Osteoblast (primary cell): ENCODE measurements around the gene RDX. TPM values are rescaled to one million over a fixed set of nuclear protein-coding genes. Genes with fewer than 3 reads are reported as not detected.

Experiments
- DNase-seq: peaks from one replicate; pipeline ENCODE4 v3.0.0; 2011; ENCODE audit warnings: low spot score, mixed read lengths; ENCODE audit not compliant: insufficient read length; ENCODE audit errors: missing footprints
- H2AFZ ChIP-seq: 2 replicates; pipeline ENCODE4 v1.6.0; 2011; ENCODE audit warnings: mild to moderate bottlenecking, low read length
- H3K27ac ChIP-seq: 2 replicates; pipeline ENCODE4 v1.5.1; 2011; ENCODE audit warnings: mild to moderate bottlenecking, low read depth, low read length, moderate library complexity
- H3K27me3 ChIP-seq: 2 replicates; pipeline ENCODE4 v1.6.0; 2012; ENCODE audit warnings: mild to moderate bottlenecking, control low read depth, inconsistent platforms, low read length, moderate library complexity; ENCODE audit not compliant: insufficient read depth
- H3K36me3 ChIP-seq: 2 replicates; pipeline ENCODE4 v1.5.1; 2011; ENCODE audit warnings: mild to moderate bottlenecking, low read length, control low read depth, moderate library complexity; ENCODE audit not compliant: insufficient read depth
- H3K4me1 ChIP-seq: 2 replicates; pipeline ENCODE4 v1.5.1; 2011; ENCODE audit warnings: mild to moderate bottlenecking, low read length, control low read depth, moderate library complexity; ENCODE audit not compliant: insufficient read depth
- H3K4me2 ChIP-seq: 2 replicates; pipeline ENCODE4 v1.6.0; 2011; ENCODE audit warnings: mild to moderate bottlenecking, low read length; ENCODE audit not compliant: insufficient read depth
- H3K4me3 ChIP-seq: fragments of 200-600 bp; sonication (generic); 3 replicates; pipeline ENCODE4 v1.5.1; 2012; ENCODE audit warnings: mild to moderate bottlenecking, low read length, inconsistent platforms; ENCODE audit not compliant: insufficient read depth
- H3K79me2 ChIP-seq: 2 replicates; pipeline ENCODE4 v1.6.0; 2012; ENCODE audit warnings: mild to moderate bottlenecking, low read length, control low read depth, inconsistent platforms; ENCODE audit not compliant: insufficient read depth
- H3K9me3 ChIP-seq: 2 replicates; pipeline ENCODE4 v1.5.1; 2011; ENCODE audit warnings: low read depth, low read length, control low read depth
- H4K20me1 ChIP-seq: 2 replicates; pipeline ENCODE4 v1.6.0; 2012; ENCODE audit warnings: mild to moderate bottlenecking, low read length, control low read depth; ENCODE audit not compliant: insufficient read depth
- total RNA-seq: library from RNA; depleted of rRNA; stranded (reverse); fragments of >200 nt; gene quantifications from 2 replicates; pipeline ENCODE4 v1.2.3, GENCODE V29; 2012
- TF ChIP-seq, protein P1 (sequence below): IDR thresholded peaks from 2 replicates; pipeline ENCODE4 v1.5.1; 2011; ENCODE audit warnings: mild to moderate bottlenecking, low read depth, low read length, moderate library complexity; ENCODE audit errors: extremely low read depth

Gene RDX
- total RNA-seq, 1 donor: 79.3 TPM

DNA sequence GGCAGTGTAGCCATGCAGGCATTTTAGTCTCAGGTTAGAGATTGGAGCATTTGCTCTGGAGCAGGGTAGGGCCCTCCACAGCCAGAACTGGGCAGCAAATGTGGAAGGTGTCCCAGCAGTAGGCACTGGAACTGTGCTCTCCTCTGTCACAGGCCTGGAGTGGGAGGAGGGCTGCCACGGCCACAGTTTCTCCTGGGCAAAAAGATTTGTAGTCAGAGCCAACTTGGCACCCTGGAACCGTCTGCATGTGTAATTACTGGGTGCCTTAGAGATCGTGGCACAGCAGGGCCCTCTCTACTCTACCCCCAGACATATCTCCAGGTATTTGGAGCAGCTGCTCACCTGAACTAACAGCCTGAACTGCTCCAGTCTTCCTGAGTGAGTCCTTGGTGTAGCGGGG, 109.5 kb downstream of the RDX start:
- DNase-seq: peak; percentile 31
- TF ChIP-seq, protein P1, sequence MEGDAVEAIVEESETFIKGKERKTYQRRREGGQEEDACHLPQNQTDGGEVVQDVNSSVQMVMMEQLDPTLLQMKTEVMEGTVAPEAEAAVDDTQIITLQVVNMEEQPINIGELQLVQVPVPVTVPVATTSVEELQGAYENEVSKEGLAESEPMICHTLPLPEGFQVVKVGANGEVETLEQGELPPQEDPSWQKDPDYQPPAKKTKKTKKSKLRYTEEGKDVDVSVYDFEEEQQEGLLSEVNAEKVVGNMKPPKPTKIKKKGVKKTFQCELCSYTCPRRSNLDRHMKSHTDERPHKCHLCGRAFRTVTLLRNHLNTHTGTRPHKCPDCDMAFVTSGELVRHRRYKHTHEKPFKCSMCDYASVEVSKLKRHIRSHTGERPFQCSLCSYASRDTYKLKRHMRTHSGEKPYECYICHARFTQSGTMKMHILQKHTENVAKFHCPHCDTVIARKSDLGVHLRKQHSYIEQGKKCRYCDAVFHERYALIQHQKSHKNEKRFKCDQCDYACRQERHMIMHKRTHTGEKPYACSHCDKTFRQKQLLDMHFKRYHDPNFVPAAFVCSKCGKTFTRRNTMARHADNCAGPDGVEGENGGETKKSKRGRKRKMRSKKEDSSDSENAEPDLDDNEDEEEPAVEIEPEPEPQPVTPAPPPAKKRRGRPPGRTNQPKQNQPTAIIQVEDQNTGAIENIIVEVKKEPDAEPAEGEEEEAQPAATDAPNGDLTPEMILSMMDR: no peak
- no peak overlapping the region for H3K27ac ChIP-seq
- H3K9me3 ChIP-seq: no peaks in the 10 kb centered on the region
- no peaks in the 10 kb centered on the region for H3K27me3 ChIP-seq
- no peak overlapping the region for H3K4me3 ChIP-seq
- H3K36me3 ChIP-seq: no peaks in the 10 kb centered on the region
- no peak overlapping the region for H2AFZ ChIP-seq
- no peak overlapping the region for H3K4me2 ChIP-seq
- H3K79me2 ChIP-seq: no peaks in the 10 kb centered on the region
- H4K20me1 ChIP-seq: no peaks in the 10 kb centered on the region
- peaks cover 9% of the 10 kb centered on the region for H3K4me1 ChIP-seq

DNA sequence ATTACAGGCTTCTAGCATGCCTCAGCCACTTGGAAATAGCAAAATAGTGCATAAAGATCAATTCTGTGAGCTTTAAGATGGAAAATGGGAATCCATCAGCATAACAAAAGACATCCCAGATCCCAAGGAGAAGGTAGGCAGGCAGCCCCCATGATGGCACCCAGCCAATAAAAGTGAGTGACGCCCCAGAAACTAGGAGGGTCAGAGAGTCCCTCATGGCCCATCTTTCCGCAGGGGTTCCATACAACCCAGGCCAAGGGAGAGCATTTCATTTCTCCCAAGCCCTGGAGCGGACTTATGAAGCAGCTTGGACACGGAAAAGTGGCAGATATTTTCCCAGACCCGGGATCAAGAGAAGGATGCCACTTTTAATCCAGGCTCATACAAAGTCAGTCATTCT, 110.0 kb downstream of the RDX start:
- H3K79me2 ChIP-seq: no peaks in the 10 kb centered on the region
- H3K4me2 ChIP-seq: no peak overlapping the region
- H3K27me3 ChIP-seq: no peaks in the 10 kb centered on the region
- H3K9me3 ChIP-seq: no peaks in the 10 kb centered on the region
- TF ChIP-seq, protein P1: no peak
- H3K27ac ChIP-seq: no peak overlapping the region
- DNase-seq: no peak
- no peak overlapping the region for H2AFZ ChIP-seq
- no peaks in the 10 kb centered on the region for H4K20me1 ChIP-seq
- H3K36me3 ChIP-seq: no peaks in the 10 kb centered on the region
- peaks cover 9% of the 10 kb centered on the region for H3K4me1 ChIP-seq
- no peak overlapping the region for H3K4me3 ChIP-seq

DNA sequence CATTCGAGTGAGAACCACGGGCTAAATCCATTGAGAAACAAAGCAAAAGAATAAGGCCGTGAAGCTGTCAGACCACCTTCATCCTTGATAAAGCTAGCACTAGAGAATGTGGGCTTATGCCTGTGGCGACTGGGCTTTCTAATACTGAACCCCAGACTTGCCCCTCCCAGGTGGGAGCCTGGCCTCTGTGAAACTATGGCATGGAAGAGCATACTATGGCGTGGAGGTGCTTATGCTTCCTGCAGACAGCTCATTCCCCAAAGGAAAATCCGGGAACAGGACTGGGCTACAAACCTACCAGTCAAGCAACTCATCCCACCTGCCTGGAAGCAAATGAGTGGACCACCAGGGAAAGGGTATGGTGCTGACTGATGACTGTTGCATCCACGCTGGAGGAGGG, 110.8 kb downstream of the RDX start:
- Histone ChIP-seq H3K4me3 (no peak overlapping the region), H3K4me2 (no peak overlapping the region), H2AFZ (no peak overlapping the region), H3K36me3 (no peaks in the 10 kb centered on the region), H3K9me3 (no peaks in the 10 kb centered on the region), H3K27me3 (no peaks in the 10 kb centered on the region), H3K4me1 (peaks cover 9% of the 10 kb centered on the region), H3K27ac (no peak overlapping the region), H3K79me2 (no peaks in the 10 kb centered on the region), H4K20me1 (no peaks in the 10 kb centered on the region)
- no peak for DNase-seq
- TF ChIP-seq, protein P1: no peak

DNA sequence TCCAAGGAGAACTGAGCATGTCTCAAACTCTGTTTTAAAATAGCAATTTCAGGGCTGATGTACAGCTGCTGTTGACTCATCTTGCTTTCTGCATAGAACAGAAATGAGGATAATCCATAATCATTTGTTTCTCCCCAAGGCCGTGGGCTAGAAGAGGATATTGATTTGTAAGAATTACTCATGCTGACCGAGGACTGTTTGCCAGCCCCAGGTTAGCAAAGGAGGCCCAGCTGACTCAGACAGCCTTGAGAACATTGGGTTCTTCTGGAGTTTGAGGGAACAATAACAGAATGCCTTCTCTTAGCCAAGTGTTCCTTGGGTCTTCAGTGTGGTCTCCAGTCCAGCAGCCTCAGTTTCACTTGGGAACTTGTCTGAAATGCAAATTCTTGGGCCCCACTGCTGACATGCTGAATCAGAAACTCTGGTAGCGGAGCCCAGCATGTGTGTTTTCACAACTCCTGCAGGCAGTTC, 111.3 kb downstream of the RDX start:
- DNase-seq: peak; percentile 36
- no peak overlapping the region for H3K27ac ChIP-seq
- TF ChIP-seq, protein P1: no peak
- no peaks in the 10 kb centered on the region for H3K27me3 ChIP-seq
- H3K9me3 ChIP-seq: no peaks in the 10 kb centered on the region
- no peak overlapping the region for H3K4me3 ChIP-seq
- H3K4me2 ChIP-seq: no peak overlapping the region
- no peaks in the 10 kb centered on the region for H4K20me1 ChIP-seq
- H3K79me2 ChIP-seq: no peaks in the 10 kb centered on the region
- peak overlapping the region; percentile 15 for H2AFZ ChIP-seq
- H3K4me1 ChIP-seq: peaks cover 9% of the 10 kb centered on the region
- H3K36me3 ChIP-seq: no peaks in the 10 kb centered on the region
